TTC549 (cell line): ENCODE data around the gene GRPEL1.

Experiments used
- FAIRE-seq: peaks from 2 replicates; lab custom pipeline; 2012; peaks lifted over from hg19 to GRCh38; lab: Jason Lieb, UNC

GRPEL1 gene

GRCh38 chr4:7062816-7063215 is 5.0 kb downstream of the GRPEL1 start:
- FAIRE-seq, result no peak

DNA sequence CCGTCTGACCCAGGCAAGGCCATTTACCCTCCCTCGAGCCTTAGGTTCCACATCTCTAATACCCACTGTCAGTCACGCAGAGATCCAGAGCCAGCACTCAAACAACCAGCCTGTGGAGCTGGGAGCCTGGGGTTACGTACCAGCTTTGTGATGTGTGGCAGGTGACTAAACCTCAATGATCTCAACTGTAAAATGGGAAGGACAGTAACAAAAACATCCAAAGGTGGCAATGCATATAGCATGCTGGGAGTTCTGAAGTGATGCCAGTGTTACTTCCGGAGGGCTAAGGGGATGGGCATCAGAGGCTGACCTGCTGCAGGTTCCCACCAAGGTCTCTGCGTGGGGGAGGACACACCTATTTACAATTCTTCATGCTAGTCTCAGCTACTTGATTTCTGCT is 6.0 kb downstream of the GRPEL1 start:
- no peak for FAIRE-seq

GRCh38 chr4:7060346-7061150 is 7.3 kb downstream of the GRPEL1 start:
- FAIRE-seq, result no peak

GRCh38 chr4:7059662-7060061 is 8.2 kb downstream of the GRPEL1 start:
- no peak for FAIRE-seq

DNA sequence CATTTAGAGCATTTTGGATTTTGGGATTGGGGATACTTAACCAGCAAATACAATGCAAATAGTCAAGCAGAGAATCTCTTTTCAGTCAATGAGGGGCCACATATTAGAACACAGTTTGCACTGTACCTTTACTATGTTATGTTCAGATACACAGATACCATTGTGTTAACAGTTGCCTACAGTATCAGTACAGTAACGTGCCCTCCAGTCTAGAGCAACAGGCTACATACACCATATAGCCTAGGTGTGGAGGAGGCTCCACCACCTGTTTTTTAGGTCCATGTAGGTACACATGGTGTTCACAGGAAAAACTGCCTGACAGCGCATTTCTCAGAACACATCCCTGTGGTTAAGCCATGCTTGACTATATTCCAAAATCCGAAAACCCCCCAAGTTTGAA is 9.1 kb downstream of the GRPEL1 start:
- FAIRE-seq, result no peak

GRCh38 chr4:7055990-7056325 is 11.9 kb downstream of the GRPEL1 start:
- no peak for FAIRE-seq

DNA sequence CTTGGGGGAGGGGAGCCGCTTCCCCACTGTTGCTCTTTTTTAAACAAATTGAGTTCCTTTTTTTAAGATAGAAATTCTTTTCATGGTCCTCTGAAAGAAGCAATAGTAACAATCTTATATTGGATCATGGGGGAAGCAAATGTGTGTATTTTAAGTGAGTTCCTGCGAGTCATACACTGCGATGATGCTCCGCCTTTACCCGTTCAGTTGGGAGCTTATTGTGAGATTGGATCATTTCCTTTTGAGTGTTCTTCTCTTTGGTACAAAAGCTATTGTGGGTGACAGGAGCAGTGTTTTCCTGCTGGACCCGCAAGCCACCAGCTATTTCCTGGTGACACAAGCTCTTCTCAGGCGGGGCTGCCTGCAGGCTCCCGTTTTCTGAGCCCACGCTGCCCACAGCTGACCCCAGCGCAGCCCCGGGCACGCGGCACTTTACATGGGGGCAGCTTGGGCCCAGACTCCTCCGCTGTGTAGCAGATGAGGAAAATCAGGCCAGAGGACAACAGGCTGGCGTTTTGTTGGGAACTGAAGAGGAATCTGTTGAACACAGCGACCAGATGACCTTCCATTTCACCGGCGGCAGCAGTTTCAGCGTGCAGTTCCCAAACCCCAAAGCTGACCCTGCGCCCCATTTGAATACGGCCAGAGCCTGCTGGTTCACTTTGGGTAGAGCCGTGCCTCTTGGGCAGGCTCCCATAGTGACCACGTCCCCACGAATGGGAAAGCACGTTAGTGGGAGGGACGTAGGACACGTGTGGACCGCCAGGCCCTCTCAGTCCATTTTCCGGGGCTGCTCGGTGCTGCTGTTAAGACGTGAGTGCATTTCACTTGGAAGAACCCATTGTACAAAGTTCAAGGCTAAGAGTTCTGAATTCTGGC is 12.5 kb downstream of the GRPEL1 start:
- FAIRE-seq, result no peak

DNA sequence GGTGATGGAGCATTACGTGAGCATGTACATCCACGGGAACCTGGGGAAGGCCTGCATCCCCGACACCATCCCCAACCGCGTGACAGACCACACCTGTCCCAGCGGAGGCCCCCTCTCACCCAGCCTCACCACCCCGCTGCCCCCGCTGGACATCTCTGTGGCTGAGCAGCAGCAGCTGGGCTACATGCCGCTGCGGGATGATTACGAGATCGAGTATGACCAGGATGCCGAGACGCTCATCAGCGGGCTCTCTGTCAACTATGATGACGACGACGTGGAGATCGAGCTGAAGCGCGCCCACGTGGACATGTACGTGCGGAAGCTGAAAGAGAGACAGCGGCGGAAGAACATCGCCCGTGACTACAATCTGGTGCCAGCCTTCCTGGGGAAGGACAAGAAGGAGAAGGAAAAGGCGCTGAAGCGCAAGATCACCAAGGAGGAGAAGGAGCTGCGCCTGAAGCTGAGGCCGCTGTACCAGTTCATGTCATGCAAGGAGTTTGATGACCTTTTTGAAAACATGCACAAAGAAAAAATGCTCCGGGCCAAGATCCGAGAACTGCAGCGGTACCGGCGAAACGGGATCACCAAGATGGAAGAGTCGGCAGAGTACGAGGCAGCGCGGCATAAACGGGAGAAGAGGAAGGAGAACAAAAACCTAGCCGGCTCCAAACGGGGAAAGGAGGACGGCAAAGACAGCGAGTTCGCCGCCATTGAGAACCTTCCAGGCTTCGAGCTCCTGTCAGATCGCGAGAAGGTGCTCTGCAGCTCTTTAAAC is 13.6 kb downstream of the GRPEL1 start:
- FAIRE-seq, result no peak

GRCh38 chr4:7052923-7053715 is 14.7 kb downstream of the GRPEL1 start:
- FAIRE-seq, result no peak

DNA sequence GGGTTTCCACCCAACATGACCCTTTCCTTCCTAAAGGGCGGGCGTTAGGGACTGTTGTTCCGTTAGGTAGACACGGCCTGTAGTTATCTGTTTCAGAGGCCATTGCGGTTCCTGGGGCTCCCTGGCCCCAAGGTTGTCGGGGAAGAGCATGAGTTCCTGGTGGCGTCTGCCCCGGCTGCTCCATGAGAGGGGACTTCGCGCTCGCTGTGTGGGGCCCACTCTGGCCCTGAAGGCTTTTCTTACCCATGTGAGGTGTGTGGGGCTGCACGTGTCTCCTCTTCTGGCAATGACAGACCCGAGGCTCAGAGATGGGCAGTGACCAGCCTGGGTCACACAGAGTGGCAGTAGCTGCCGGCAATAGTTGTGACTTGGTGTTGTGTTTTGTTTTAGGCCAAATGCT is 15.6 kb downstream of the GRPEL1 start:
- FAIRE-seq, result no peak

- FAIRE-seq, result no peak
These were observed 16.0 kb downstream of the GRPEL1 start for GRCh38 chr4:7051905-7052304.

DNA sequence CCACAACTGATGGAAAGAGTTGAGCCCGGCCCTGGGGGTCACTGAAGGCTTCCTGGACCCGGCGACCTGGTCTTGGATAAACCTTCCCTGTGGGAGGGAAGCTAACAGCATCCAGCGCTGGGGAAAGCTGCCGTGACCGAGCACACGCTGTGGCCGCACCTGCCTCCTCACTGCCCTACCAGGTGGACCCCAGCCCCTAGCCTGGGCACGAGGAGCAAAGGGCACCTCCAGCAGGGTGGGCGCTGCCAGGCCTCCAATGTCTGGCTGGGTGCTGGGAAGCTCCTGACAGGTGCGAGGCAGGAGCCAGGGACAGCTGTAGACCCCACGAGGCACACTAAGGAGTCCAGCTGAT is 16.7 kb downstream of the GRPEL1 start:
- no peak for FAIRE-seq

GRCh38 chr4:7050481-7051143 is 17.3 kb downstream of the GRPEL1 start:
- no peak for FAIRE-seq

- FAIRE-seq, result no peak
These were observed 18.1 kb downstream of the GRPEL1 start for GRCh38 chr4:7049739-7050138.

- FAIRE-seq, result no peak
These were observed 18.6 kb downstream of the GRPEL1 start for GRCh38 chr4:7049295-7049694.

DNA sequence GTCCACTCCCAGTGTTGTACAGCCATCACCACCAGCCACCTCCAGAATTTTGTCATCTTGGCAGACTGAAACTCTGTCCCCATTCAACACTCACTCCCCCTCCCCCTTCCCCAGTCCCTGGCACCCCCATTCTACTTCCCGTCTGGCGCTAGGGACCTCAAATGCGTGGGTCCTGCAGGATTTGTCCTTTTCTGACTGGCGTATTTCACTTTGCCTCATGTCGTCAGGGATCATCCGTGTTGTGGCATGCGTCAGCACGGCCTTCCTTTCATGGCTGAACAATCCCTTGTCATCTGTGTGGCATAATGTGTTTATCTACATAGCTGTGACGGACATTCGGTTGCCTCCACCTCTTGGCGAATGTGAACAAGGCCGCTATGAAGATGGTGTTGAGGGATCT is 19.2 kb downstream of the GRPEL1 start:
- no peak for FAIRE-seq

GRCh38 chr4:7046971-7047370 is 20.9 kb downstream of the GRPEL1 start:
- no peak for FAIRE-seq

DNA sequence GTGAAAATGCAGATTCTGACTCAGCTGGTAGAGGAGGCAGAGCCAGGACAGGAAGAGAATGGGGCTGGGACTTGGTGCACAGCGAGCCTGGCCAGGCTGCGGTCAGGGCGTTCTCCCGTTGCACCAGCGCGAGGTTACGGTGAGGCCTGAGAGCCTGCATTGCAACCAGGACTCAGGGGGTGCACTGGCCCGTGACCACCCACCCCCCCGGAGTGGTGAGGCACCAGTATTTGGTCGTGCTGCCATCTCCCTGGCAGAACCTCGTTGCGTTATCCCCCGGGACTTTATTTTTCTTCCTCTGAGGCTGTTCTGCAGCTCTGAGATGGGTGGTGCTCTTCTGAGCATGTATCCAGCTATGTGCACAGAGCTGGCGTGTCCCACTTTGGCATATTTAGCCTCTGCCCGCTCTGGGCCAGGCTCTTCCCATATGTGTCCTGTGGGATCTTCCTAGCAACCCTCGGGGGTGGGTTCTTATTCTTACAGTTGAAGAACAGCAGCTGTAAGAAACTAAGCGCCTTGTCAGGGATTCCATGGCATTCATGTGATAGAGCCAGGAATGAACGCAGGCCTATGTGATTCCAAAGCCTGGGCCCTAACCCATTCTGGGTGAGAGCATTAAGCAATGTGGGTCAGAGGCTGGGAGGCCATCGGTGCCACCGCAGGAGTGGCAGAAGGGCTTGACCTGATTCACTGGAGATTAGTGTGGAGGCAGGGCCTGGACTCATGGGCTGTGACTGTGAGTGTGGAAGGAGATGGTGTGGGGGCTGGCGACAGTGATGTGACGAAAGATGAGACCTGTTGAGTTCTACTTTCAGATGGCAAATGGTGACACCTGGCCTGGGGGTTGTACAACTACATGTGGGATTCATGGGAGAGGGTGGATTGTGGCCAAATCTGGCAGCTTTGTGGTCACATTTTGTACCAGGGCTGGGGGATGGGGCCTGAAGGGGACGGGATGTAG is 21.6 kb downstream of the GRPEL1 start:
- no peak for FAIRE-seq

DNA sequence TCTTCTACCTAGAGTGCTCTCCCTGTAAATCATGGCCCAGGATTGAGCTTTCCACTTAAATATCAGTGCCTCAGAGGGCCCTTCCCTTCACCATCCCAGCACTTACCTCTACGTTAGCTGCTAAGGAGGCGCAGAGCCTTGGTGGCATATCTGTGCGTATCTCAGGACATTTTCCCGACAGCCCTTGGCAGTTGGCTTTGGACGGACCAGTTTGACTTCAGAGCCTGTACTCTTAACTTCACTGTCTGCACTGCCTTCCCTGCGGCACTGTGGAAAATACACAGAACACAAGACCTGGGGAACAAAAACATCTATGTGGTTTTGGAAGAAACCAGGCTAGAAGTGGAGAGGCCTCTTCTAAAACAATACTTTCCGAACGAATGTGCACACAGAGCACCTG is 22.3 kb downstream of the GRPEL1 start:
- no peak for FAIRE-seq

DNA sequence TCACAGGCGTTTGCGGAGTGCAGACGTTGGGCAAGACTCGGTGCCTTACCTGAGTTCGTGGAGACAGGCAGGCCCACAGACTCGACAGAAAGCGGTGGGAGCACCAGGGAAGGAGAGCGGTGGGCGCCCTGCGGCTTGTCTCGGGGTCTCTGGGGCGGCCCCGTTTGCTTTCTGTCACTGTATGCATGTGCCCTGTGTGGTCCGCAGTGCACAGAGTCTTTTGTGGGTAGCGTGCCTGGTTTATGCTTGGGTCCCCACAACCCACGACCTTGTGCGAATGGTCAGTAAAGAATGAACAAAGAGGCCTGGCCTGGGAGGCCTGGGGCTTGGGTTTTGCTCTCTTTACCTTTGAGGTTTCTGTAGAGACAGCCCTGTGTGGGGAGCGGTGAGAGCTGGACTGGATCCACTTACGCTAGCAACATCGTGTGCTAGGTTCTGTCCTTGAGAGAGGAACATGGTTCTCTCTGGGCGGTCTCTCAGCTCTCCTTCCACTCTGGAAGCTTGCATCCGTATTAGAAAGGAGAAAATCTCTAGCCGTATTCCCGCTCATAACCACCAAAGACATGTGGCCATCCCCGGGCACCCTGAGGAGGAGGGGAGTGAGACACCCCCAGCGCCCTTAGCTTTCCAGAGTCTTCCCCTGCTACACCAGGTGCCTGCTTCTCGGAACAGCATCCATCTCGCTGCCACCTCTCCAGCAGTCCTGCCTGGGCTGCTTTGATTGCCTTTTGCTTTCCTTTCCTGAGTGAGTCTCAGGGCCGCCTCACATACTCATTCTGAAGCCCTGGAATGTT is 23.5 kb downstream of the GRPEL1 start:
- FAIRE-seq, result no peak
